ENCODE measurements around the gene PNMA1.

PNMA1 gene

GRCh38 chr14:73749706-73750530 is 35.7 kb upstream of the PNMA1 start:
- DNase-seq, result no peak

GRCh38 chr14:73748858-73749357 is 34.7 kb upstream of the PNMA1 start:
- DNase-seq, result no peak

DNA sequence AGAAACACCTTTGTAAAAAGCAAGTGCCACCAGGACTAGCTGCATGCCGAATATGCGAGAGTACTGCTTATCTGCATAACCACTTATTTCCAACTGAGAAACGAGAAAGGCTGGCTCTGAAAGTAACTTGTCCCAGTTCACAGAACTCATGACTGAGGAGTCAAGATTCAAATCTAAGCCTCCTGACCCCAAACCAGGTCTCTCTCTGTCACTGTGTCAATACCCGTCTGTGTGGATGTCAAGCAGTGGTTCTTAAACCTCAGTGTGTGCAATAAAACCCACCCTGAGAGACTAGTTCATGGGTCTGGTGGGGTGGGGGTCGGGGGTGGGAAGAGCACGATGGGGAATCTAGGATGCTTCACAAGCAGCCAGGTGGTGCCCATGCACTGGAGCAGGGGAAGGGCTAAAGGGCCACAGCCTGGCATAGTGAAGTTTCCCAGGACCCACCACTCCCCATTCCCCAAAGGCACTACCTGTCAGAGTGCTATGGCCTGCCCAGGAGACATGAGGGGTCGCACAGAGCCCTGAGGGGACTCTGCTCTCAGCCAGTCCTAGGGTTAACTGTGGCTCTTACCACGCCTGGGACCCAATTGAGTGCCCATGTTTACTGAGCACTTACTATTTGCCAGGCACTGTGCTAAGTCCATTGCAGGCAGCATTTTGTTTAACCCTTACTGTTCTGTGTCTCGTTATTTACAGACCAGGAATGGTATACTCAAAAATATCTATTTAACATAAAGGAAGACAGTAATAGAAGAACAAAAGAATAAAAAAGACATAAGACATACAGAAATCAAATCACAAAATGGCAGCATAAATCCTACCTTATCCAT is 33.4 kb upstream of the PNMA1 start:
- no peak for DNase-seq

DNA sequence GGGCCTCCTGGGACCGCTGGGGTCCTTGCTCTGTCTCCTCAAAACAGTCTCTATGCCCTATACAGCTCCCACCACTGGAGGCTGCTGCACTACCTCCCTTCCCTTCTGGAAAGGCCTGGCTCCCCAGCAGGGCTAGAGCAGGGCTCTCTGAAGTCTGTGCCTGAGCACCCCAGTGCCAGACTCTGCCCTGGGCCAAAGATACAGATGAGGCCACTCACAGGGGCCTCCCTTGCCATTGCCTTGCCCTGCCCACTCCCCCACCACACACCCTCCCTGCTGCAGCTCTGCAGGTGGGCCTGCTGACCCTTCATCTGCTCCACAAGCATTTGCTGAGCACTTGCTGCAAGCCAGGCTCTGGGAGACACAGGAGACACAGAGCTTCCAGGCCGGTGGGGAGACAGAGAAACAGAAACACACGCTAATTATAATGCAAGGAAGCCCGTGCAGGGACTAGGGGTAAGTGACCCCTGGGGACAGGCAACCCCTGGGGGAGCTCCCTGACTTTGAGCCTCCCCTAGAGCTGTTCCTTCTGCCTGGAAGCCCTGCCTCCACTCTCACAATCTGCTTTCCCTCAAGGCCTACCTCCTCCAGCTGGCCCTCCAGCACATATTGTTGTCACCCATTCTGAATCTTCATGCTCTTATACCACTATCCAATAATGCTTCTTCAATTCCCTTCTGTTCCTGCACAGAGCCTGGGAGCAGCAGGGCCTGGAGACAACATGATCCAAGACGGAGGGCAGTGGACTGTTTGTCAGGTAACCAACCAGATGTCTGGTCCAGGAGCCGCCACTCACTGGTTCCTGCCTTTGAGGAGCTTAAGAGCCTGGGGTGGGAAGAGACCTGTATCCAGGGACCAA is 32.6 kb upstream of the PNMA1 start:
- no peak for DNase-seq

DNA sequence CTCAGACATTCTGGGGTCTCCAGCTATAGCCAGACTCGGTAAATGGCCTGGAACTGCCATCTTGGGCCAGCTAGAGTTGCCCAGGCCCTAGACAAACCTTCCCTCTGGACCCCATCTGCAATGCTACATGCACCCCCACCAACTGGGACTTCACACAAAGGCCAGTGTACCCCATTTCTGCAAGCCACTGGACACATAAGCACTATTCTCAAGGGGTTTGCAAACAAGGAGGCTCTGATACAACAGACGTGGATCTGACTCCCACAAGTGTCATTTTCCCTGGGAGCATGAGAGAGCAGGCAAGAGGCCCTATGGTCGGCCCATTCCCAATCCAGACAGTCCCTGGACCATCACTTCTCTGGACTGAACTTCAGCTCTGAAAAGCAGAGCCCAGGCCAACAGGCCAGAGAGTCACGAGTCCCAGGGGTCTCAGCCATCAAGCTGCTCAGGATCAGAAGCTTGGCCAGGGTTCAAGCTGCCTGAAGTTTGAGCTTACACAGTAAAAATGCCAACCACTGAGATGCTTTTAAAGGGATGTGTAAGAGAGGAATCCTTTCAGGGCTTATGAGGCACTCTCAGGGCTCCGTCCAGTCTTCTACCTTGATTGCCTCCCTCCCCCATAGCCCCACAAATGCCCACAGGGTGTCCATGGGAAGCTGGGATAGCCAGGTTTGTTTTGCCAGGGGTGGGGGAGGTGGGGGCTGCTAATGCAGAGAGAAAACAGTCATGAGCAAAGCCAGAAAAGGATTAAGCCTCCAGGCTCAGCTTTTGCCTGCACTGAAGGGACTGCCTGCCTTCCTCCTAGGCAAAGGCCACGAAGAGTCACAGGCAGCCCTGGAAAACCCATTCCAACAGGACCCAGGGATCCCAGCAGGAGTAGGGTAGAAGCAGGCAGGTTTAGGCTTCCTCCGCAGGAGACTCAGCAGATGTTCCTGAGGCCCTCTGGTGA is 31.7 kb upstream of the PNMA1 start:
- DNase-seq, result no peak

- no peak for DNase-seq
Observed at GRCh38 chr14:73744874-73745529, 30.8 kb upstream of the PNMA1 start.

- no peak for DNase-seq
Observed at GRCh38 chr14:73744175-73744867, 30.1 kb upstream of the PNMA1 start.

GRCh38 chr14:73743431-73743931 is 29.3 kb upstream of the PNMA1 start:
- peak; percentile 38 for DNase-seq

GRCh38 chr14:73742520-73743238 is 28.5 kb upstream of the PNMA1 start:
- DNase-seq, result no peak

DNA sequence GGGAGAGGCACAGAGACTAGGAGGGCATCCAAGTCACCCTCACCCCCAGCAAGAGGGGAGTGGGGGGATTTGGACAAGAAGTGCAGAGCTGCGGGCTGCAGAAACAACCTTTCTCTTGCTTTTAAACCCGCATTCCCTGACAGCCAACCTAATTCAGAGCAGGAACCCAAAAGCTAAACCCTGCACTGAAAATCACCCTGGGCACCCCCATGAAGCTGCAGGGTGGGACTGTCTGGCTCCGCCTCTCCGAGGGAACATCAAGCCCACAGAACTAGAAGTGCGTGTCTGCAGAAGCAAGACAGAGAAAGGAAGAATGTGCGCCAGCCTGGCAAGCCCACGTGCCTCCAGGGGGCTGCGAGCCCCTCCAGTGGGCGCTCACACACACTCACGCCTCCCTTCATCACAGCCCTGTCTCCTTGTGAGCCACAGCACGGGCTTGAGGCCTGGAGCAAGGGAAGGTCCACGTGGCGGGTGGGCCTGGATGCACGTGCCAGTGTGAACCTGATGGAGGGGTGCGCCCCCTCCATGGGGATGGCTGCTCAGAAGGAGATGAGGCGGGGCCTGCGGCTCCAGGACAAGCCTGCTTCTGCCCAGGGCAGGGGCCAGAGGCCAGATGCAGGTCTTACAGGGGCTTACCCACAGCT is 27.8 kb upstream of the PNMA1 start:
- peak; percentile 77 for DNase-seq

DNA sequence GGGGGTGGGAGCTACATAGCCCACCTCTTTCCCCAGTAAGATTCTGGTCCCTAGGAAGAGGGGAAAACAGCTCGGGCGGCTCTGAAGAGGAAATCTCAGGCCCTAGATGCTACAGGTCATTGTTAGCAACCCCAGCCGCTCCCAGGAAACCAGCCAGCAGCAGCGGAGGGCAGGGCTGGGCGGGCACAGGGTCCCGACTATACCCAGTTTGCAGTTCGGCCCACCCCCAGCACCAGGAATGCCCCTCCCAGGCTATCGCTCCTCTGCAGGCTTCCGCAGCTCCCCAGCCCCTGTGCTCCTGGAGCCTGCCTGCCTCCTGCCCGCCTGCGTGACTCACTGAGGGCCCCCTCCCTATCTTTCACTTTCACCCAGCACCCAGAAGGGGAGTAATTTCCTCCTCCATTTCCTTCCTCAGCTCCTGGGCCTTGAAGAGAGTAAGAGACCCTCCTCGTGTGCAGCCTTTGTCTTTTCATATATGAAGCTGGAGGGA is 27.2 kb upstream of the PNMA1 start:
- peak; percentile 86 for DNase-seq

DNA sequence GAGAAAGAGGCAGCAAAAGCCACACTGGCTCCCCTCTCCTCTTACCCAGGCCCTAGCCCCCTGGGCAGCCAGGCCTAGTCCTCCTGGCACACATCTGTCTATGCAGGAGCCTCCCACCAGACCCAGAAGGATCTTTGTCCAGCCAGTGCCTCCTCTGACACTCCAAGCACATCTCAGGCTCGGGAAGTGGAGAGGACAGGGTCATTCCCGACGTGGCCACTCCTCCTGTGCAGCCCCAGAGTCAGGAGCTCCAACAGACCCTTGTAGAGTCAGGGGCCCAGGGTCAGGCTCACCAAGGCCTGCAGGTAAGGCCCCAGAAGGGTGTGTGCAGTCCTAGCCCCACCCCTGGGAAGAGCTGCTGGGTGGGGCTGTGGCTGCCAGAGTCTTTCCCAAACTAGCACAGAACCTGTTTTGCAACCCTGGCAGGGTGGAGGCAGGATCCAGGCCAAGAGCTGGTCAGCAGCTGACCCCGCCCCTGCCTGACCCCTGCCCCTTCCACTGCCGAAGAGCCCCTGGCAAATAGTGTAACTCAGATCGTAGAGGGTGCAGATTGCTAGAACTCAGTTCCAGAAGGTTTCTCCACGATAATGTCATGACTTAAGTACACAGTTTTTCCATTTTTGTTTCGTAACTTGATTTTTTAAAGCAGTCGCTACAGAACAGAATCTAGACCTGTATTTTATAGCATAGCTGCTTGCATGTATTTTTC is 26.6 kb upstream of the PNMA1 start:
- DNase-seq, result no peak

GRCh38 chr14:73739899-73740617 is 25.9 kb upstream of the PNMA1 start:
- DNase-seq, result no peak

- DNase-seq, result no peak
Observed at GRCh38 chr14:73739174-73739898, 25.2 kb upstream of the PNMA1 start.

DNA sequence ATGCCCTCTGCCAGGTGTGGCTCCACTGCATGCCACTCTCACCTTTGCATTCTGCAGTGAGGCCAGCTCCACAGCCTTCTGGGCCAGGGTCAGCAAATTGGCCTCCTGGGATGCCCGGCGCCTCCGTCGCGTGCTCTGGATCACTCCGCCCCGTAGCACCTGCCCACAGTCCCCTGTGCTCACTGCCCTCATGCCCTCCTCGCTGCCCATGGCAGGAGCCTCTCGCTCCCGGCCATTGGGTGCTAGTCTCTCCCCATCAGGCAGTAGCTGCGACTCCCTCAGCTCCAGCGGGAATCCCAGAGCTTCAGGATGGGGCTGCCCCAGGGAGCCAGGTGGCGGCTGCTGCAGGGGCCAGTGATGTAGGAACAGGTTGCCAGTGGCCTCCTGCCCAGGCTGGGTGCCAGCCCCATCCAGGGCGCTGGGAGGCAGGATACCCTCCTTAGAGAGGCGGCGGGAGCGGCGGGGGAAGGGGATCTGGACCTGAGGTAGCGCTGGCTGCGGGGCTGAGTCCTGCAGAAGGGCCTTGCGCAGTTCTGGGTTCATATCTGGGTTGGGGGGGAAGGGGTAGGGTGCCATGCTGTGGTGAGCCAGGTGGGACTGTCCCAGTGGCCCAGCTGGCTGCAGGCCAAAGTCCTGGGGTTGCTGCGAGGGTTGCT is 24.5 kb upstream of the PNMA1 start:
- no peak for DNase-seq

GRCh38 chr14:73736842-73737241 is 22.7 kb upstream of the PNMA1 start:
- no peak for DNase-seq

Measured in OCI-M1 (cell line).